PC-3 (cell line): Measurements from ENCODE around the gene PLA2G2A. TPM values are rescaled to one million over a fixed set of nuclear protein-coding genes. Genes with fewer than 3 reads are reported as not detected.

ENCODE experiments used
- ATAC-seq: fragments of 200-7000 bp; cut with Tn5 transposase; 2 replicates; pipeline ENCODE4 v1.9.1; 2020; ENCODE audit warnings: mild to moderate bottlenecking, moderate library complexity
- Bru-seq: library from RNA; stranded (reverse); fragments of 400-500 nt; gene quantifications from one replicate; lab custom pipeline; 2021; lab: Mats Ljungman, UMichigan
- BruChase-seq, 2 experiments: library from RNA; stranded (reverse); fragments of 400-500 nt; gene quantifications; one replicate each; lab custom pipeline; 2021; lab: Mats Ljungman, UMichigan
- BruUV-seq: library from RNA; stranded (reverse); fragments of 400-500 nt; replicated peaks from 2 replicates; lab custom pipeline; 2021; lab: Mats Ljungman, UMichigan
- CTCF ChIA-PET: fragments of 300-600 bp; sonication (Branson Sonifier 250); formaldehyde crosslinking; loops from one replicate; lab custom pipeline; 2022; ENCODE audit warnings: antibody characterized with exemption; lab: Charles Lee
- POLR2A ChIA-PET: fragments of 300-600 bp; sonication (Branson Sonifier 250); formaldehyde crosslinking; loops from one replicate; lab custom pipeline; 2022; ENCODE audit warnings: antibody characterized with exemption; ENCODE audit not compliant: unreplicated experiment; lab: Charles Lee
- DNase-seq: peaks from one replicate; pipeline ENCODE4 v3.0.0-alpha.2; 2015
- H2AFZ ChIP-seq: fragments of 300-600 bp; sonication (generic); 2 replicates; pipeline ENCODE4 v1.6.0; 2016; ENCODE audit warnings: antibody characterized with exemption, low read length
- H3F3A ChIP-seq: fragments of 300-600 bp; sonication (generic); one replicate; pipeline ENCODE4 v1.6.0; 2017; ENCODE audit warnings: antibody characterized with exemption, low read length, control low read depth, mild to moderate bottlenecking; ENCODE audit not compliant: unreplicated experiment
- H3K27ac ChIP-seq: fragments of 300-600 bp; sonication (generic); 2 replicates; pipeline ENCODE4 v1.5.1; 2016; ENCODE audit warnings: mild to moderate bottlenecking, low read length
- H3K27me3 ChIP-seq: fragments of 300-600 bp; sonication (generic); 2 replicates; pipeline ENCODE4 v1.6.1; 2016; ENCODE audit warnings: low read length, mixed read lengths
- H3K36me3 ChIP-seq: fragments of 300-600 bp; sonication (generic); 2 replicates; pipeline ENCODE4 v1.6.1; 2016; ENCODE audit warnings: low read depth, mixed run types, low read length, mixed read lengths
- H3K4me1 ChIP-seq: fragments of 300-600 bp; sonication (generic); 2 replicates; pipeline ENCODE4 v1.5.1; 2016; ENCODE audit warnings: low read length; ENCODE audit not compliant: insufficient read depth
- H3K4me2 ChIP-seq: fragments of 300-600 bp; sonication (generic); 2 replicates; pipeline ENCODE4 v1.6.0; 2016; ENCODE audit warnings: low read length
- H3K4me3 ChIP-seq: fragments of 300-600 bp; sonication (generic); 2 replicates; pipeline ENCODE4 v1.5.1; 2016; ENCODE audit warnings: mild to moderate bottlenecking, low read length, mixed read lengths
- H3K79me2 ChIP-seq: fragments of 300-600 bp; sonication (generic); 2 replicates; pipeline ENCODE4 v1.6.1; 2017; ENCODE audit warnings: low read length, mixed read lengths
- H3K9ac ChIP-seq: fragments of 300-600 bp; sonication (generic); 2 replicates; pipeline ENCODE4 v1.6.0; 2016; ENCODE audit warnings: mild to moderate bottlenecking, low read length
- H3K9me2 ChIP-seq: fragments of 300-600 bp; sonication (generic); replicated peaks from 2 replicates; pipeline ENCODE4 v1.6.1; 2016; ENCODE audit warnings: mixed run types, low read length, mixed read lengths
- H3K9me3 ChIP-seq: fragments of 300-600 bp; sonication (generic); 2 replicates; pipeline ENCODE4 v1.6.1; 2016; ENCODE audit warnings: low read length, mixed read lengths
- H4K20me1 ChIP-seq: fragments of 300-600 bp; sonication (generic); 2 replicates; pipeline ENCODE4 v1.6.1; 2016; ENCODE audit warnings: low read length, mixed read lengths
- EZH2 ChIP-seq: fragments of 300-600 bp; sonication (generic); IDR thresholded peaks from one replicate; pipeline ENCODE4 v1.6.1; 2017; ENCODE audit warnings: antibody characterized with exemption, mild to moderate bottlenecking, low read length; ENCODE audit not compliant: unreplicated experiment
- EZH2phosphoT487 ChIP-seq: fragments of 300-600 bp; sonication (generic); IDR thresholded peaks from 2 replicates; pipeline ENCODE4 v1.6.1; 2018; ENCODE audit warnings: mild to moderate bottlenecking, antibody characterized with exemption, low read length, borderline replicate concordance
- intact Hi-C: fragments of 100-400 bp; cut with micrococcal nuclease; formaldehyde crosslinking; loops from 2 replicates; pipeline ENCODE4 v1.9.0; 2023
- long read RNA-seq: library from polyadenylated mRNA; unstranded; transcript quantifications from one replicate; pipeline ENCODE4 v2.0.0, GENCODE V29; 2021; ENCODE audit not compliant: unreplicated experiment
- total RNA-seq: library from RNA; depleted of rRNA; stranded (reverse); fragments of >200 nt; gene quantifications from 2 replicates; pipeline ENCODE4 v1.2.3, GENCODE V29; 2014; rRNA removed
- TF ChIP-seq, protein P1 (sequence below): fragments of 300-600 bp; sonication (generic); conservative IDR thresholded peaks from 2 replicates; pipeline ENCODE4 v1.5.1; 2017; ENCODE audit warnings: antibody characterized with exemption, low read depth, mild to moderate bottlenecking, low read length

Gene PLA2G2A, protein sequence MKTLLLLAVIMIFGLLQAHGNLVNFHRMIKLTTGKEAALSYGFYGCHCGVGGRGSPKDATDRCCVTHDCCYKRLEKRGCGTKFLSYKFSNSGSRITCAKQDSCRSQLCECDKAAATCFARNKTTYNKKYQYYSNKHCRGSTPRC
- total RNA-seq (not detected in 2 replicates), Bru-seq, nascent RNA (percentile 15 among the genes with signal in this experiment), BruChase-seq, experiment 1, labeled RNA remaining after a 6-hour chase (not detected), BruChase-seq, experiment 2, labeled RNA remaining after a 2-hour chase (not detected)
- long read RNA-seq = 0 reads

DNA sequence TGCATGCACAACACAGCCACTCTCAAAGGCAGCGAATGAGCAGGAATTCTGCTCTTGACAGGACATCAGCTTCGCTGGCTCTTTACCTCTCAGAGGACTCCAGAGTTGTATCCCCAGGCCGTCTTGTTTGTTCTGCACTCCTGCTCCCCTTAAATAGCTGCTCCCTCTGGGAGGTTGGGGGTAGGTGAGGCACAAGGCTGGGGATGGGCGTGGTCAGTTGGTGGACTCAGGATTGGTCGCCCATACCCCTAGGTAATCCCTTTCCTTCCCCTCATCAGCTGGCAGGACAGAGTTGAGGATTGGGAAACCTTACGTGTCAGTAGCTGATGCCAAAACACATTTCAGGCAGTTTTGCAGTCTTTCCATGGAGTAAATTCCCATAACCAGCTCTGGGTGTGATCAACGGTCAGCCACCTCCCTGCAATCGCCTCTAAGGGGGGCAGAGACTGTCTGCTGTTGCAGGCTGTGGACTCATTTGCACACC is at the start of gene PLA2G2A:
Gene PLA2G2A, minus strand, starts transcription at position 125 of the 484 bp plus-strand sequence. CDS start 845 bp downstream, outside the sequence.
- no peaks in the 10 kb centered on the region for H3K9me2 ChIP-seq
- intact Hi-C loops = loop anchor here (5.0 kb wide), 1 partner anchor 123 kb away; no protein-coding TSS in a partner anchor
- H3K27ac ChIP-seq = no peak within 1 kb of the TSS
- H3K9ac ChIP-seq = no peak within 1 kb of the TSS
- no peaks in the 10 kb centered on the region; the same call in 1 of the 2 replicates for H3K4me1 ChIP-seq
- ChIA-PET POLR2A (no interaction called here), CTCF (no interaction called here)
- no peaks in the 10 kb centered on the region for H3K36me3 ChIP-seq
- H3F3A ChIP-seq = no peaks in the 10 kb centered on the region
- no peaks in the 10 kb centered on the region for H3K9me3 ChIP-seq
- no peaks in the 10 kb centered on the region for H3K79me2 ChIP-seq
- H3K4me2 ChIP-seq = no peak within 1 kb of the TSS
- H3K4me3 ChIP-seq = no peak within 1 kb of the TSS
- no TSS peak for BruUV-seq
- H3K27me3 ChIP-seq = no peaks in the 10 kb centered on the region
- H4K20me1 ChIP-seq = no peaks in the 10 kb centered on the region
- DNase-seq = no peak
- ATAC-seq = no peak
- TF ChIP-seq EZH2phosphoT487 (no peak), EZH2 (no peak)
- TF ChIP-seq, protein P1, sequence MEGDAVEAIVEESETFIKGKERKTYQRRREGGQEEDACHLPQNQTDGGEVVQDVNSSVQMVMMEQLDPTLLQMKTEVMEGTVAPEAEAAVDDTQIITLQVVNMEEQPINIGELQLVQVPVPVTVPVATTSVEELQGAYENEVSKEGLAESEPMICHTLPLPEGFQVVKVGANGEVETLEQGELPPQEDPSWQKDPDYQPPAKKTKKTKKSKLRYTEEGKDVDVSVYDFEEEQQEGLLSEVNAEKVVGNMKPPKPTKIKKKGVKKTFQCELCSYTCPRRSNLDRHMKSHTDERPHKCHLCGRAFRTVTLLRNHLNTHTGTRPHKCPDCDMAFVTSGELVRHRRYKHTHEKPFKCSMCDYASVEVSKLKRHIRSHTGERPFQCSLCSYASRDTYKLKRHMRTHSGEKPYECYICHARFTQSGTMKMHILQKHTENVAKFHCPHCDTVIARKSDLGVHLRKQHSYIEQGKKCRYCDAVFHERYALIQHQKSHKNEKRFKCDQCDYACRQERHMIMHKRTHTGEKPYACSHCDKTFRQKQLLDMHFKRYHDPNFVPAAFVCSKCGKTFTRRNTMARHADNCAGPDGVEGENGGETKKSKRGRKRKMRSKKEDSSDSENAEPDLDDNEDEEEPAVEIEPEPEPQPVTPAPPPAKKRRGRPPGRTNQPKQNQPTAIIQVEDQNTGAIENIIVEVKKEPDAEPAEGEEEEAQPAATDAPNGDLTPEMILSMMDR = no peak
- no peak within 1 kb of the TSS for H2AFZ ChIP-seq

DNA sequence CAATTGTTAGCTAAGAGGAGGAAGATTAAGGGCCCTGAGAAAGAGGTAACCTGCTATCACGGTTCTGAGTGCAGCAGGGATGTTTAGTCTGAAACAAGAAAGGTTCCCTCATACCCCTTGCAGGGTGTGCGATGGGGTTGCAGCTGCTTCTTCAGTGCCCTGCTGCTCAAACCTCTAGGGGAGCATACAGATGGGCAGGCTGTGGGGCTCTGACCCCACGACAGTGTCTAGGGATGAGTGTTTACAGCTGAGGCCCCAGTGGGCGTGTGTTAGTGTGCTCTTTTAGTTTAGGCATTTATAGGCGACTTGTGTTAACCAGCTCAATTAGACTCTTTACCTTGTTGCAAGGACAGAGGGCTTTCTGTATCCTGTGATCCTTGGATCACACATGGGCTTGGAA is 49.3 kb upstream of the PLA2G2A start:
- no peak overlapping the region for H3K9ac ChIP-seq
- H4K20me1 ChIP-seq = no peaks in the 10 kb centered on the region
- no peaks in the 10 kb centered on the region for H3K9me2 ChIP-seq
- BruUV-seq = no TSS peak
- no peaks in the 10 kb centered on the region for H3K9me3 ChIP-seq
- ATAC-seq (no peak), DNase-seq (no peak)
- no peaks in the 10 kb centered on the region for H3F3A ChIP-seq
- TF ChIP-seq EZH2phosphoT487 = no peak
- TF ChIP-seq EZH2 = no peak
- TF ChIP-seq, protein P1 = no peak
- ChIA-PET CTCF (no interaction called here), POLR2A (no interaction called here)
- H3K79me2 ChIP-seq = no peaks in the 10 kb centered on the region
- H3K36me3 ChIP-seq = no peaks in the 10 kb centered on the region
- intact Hi-C loops = no loop called here
- H2AFZ ChIP-seq = no peak overlapping the region
- no peak overlapping the region for H3K4me3 ChIP-seq
- H3K27ac ChIP-seq = no peak overlapping the region
- no peaks in the 10 kb centered on the region for H3K4me1 ChIP-seq
- H3K27me3 ChIP-seq = no peaks in the 10 kb centered on the region
- no peak overlapping the region for H3K4me2 ChIP-seq

DNA sequence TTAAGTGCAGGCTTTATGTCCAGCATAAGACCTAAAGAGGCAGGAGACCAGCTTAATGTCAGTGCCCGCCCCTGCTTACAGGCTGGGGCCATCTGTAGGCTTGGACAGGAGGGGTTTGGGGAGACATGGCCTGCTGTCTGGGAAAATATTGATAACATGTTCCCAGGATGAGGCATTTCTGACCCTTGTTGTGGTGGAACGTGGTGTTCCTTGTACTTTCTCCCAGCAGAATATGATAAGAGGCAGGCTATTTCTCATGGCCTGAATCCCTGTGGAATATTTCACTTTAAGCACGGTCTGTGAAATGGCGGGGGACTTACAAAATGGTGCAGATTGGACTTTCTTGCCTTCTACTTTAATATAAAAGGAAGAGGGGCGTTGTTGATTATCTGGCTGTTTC is 48.7 kb upstream of the PLA2G2A start:
- no peaks in the 10 kb centered on the region for H3K9me3 ChIP-seq
- no peaks in the 10 kb centered on the region for H3F3A ChIP-seq
- DNase-seq = no peak
- no peaks in the 10 kb centered on the region for H3K9me2 ChIP-seq
- no peak overlapping the region for H2AFZ ChIP-seq
- no peaks in the 10 kb centered on the region for H3K27me3 ChIP-seq
- ChIA-PET CTCF (no interaction called here), POLR2A (no interaction called here)
- no peak overlapping the region for H3K9ac ChIP-seq
- H3K36me3 ChIP-seq = no peaks in the 10 kb centered on the region
- H3K79me2 ChIP-seq = no peaks in the 10 kb centered on the region
- no TSS peak for BruUV-seq
- no peak overlapping the region for H3K27ac ChIP-seq
- no peak for ATAC-seq
- H4K20me1 ChIP-seq = no peaks in the 10 kb centered on the region
- no peak overlapping the region for H3K4me2 ChIP-seq
- H3K4me3 ChIP-seq = no peak overlapping the region
- TF ChIP-seq, protein P1 = no peak
- no peak for TF ChIP-seq EZH2
- TF ChIP-seq EZH2phosphoT487 = no peak
- no peaks in the 10 kb centered on the region for H3K4me1 ChIP-seq
- intact Hi-C loops = no loop called here
